K562 (cell line): ENCODE results near the gene ADAMTS2. TPM values are rescaled to one million over a fixed set of nuclear protein-coding genes. Genes with fewer than 3 reads are reported as not detected.
A peak's percentile ranks its signal among the peaks of the same experiment; 100 is the strongest.

ENCODE experiments used
- ATAC-seq: fragments of 200-7000 bp; cut with Tn5 transposase; 3 replicates; pipeline ENCODE4 v1.9.1; 2020; ENCODE audit warnings: moderate library complexity
- BruUV-seq: library from RNA; stranded (reverse); fragments of 400-500 nt; replicated peaks from 2 replicates; lab custom pipeline; 2021; lab: Mats Ljungman, UMichigan
- CTCF ChIA-PET: fragments of 300-600 bp; formaldehyde crosslinking; extraction: SDS; loops from one replicate; lab custom pipeline; 2021; ENCODE audit warnings: low intra/inter-chr PET ratio; lab: Yijun Ruan, JAX
- POLR2A ChIA-PET: fragments of 300-600, 350-650 bp; sonication (Branson Sonifier 250); formaldehyde crosslinking; extraction: SDS; loops from one replicate; lab custom pipeline; 2021; ENCODE audit warnings: antibody characterized with exemption, inconsistent platforms; lab: Yijun Ruan, JAX
- DNase-seq, 4 experiments: peaks; one replicate each; pipeline versions ENCODE4 v3.0.0 to v3.0.0-alpha.2; 2011 to 2018; ENCODE audit warnings: low spot score in 3 of 4, mixed read lengths in 3 of 4; ENCODE audit errors: extremely low read depth in 1 of 4
- FAIRE-seq: peaks from 2 replicates; lab custom pipeline; 2011; peaks lifted over from hg19 to GRCh38; lab: Jason Lieb, UNC
- H2AFZ ChIP-seq: 2 replicates; pipeline ENCODE4 v1.6.0; 2011; ENCODE audit warnings: low read depth, low read length, control low read depth, inconsistent platforms
- H3K27ac ChIP-seq: fragments of 200-600 bp; 3 replicates; pipeline ENCODE4 v1.8.0; 2011; ENCODE audit warnings: low read depth, mild to moderate bottlenecking, control low read depth, inconsistent platforms, low read length, moderate library complexity, mixed read lengths; ENCODE audit errors: extremely low read depth
- H3K27me3 ChIP-seq, 2 experiments: fragments of 300-600 bp in 1 of 2; 2 replicates in 1 of 2; 3 replicates in 1 of 2; pipeline versions ENCODE4 v1.6.0 to v1.8.0; 2011; ENCODE audit warnings: inconsistent platforms in 2 of 2, low read length in 2 of 2, mild to moderate bottlenecking in 1 of 2, mixed read lengths in 1 of 2, moderate library complexity in 1 of 2; ENCODE audit not compliant: control insufficient read depth in 2 of 2, insufficient read depth in 2 of 2
- H3K36me3 ChIP-seq: fragments of 300-600 bp; 3 replicates; pipeline ENCODE4 v1.8.0; 2011; ENCODE audit warnings: mild to moderate bottlenecking, low read length, inconsistent platforms; ENCODE audit not compliant: control insufficient read depth, insufficient read depth
- H3K4me1 ChIP-seq, 2 experiments: fragments of 200-600 bp in 1 of 2; replicated peaks in 1 of 2; 2 replicates in 1 of 2; 3 replicates in 1 of 2; pipeline versions ENCODE4 v1.5.1 to v1.8.0; 2011; ENCODE audit warnings: inconsistent platforms in 2 of 2, low read length in 2 of 2, mild to moderate bottlenecking in 1 of 2, mixed read lengths in 1 of 2, moderate library complexity in 1 of 2; ENCODE audit not compliant: control insufficient read depth in 2 of 2, insufficient read depth in 2 of 2
- H3K4me2 ChIP-seq: 2 replicates; pipeline ENCODE4 v1.6.1; 2011; ENCODE audit warnings: low read length, control low read depth, inconsistent platforms, mixed read lengths; ENCODE audit not compliant: insufficient read depth
- H3K4me3 ChIP-seq: fragments of 200-600 bp; sonication (generic), shearing (Covaris generic); 2 replicates; pipeline ENCODE4 v1.5.1; 2016; ENCODE audit warnings: control low read depth, inconsistent platforms
- H3K79me2 ChIP-seq: fragments of 200-600 bp; 3 replicates; pipeline ENCODE4 v1.8.0; 2011; ENCODE audit warnings: low read length, inconsistent platforms; ENCODE audit not compliant: control insufficient read depth, insufficient read depth
- H3K9ac ChIP-seq, 2 experiments: 2 replicates each; pipeline versions ENCODE4 v1.6.0 to v1.6.1; 2011; ENCODE audit warnings: low read depth in 2 of 2, low read length in 2 of 2, control low read depth in 1 of 2, inconsistent platforms in 1 of 2, mild to moderate bottlenecking in 1 of 2, mixed read lengths in 1 of 2; ENCODE audit not compliant: insufficient read depth in 1 of 2
- H3K9me1 ChIP-seq: one replicate; pipeline ENCODE4 v1.6.0; 2011; ENCODE audit warnings: inconsistent platforms, mild to moderate bottlenecking, low read length, moderate library complexity; ENCODE audit not compliant: control insufficient read depth, insufficient read depth
- H3K9me3 ChIP-seq: replicated peaks from 2 replicates; pipeline ENCODE4 v1.5.1; 2011; ENCODE audit warnings: low read depth, low read length, inconsistent platforms; ENCODE audit not compliant: control insufficient read depth, insufficient read depth
- H4K20me1 ChIP-seq: replicated peaks from 2 replicates; pipeline ENCODE4 v1.6.1; 2011; ENCODE audit warnings: low read length, inconsistent platforms, mixed read lengths; ENCODE audit not compliant: control insufficient read depth, insufficient read depth
- BRD4 ChIP-seq: fragments of 200-600 bp; sonication (generic); IDR thresholded peaks from 2 replicates; pipeline ENCODE4 v1.6.1; 2017; ENCODE audit warnings: inconsistent platforms
- CEBPG ChIP-seq, 3 experiments: fragments of 200-800 bp in 1 of 3; sonication (Bioruptor generic) in 1 of 3; sonication (generic) in 1 of 3; formaldehyde crosslinking in 1 of 3; IDR thresholded peaks in 2 of 3; conservative IDR thresholded peaks in 1 of 3; 2 replicates each; pipeline versions ENCODE4 v1.6.1 to v1.8.0; 2016 to 2022; ENCODE audit warnings: missing compliant biosample characterization in 2 of 3, missing genetic modification characterization in 2 of 3, mild to moderate bottlenecking in 1 of 3, missing genetic modification reagents in 1 of 3
- CTCFL ChIP-seq: IDR thresholded peaks from 2 replicates; pipeline ENCODE4 v1.6.1; 2011; ENCODE audit warnings: borderline replicate concordance, low read depth, mild to moderate bottlenecking, moderate library complexity, low read length; ENCODE audit not compliant: insufficient read depth, poor library complexity, severe bottlenecking
- E4F1 ChIP-seq: fragments of 250-450 bp; sonication (Bioruptor Pico); IDR thresholded peaks from 2 replicates; pipeline ENCODE4 v1.5.0; 2021; ENCODE audit warnings: mild to moderate bottlenecking, borderline replicate concordance
- FOXJ2 ChIP-seq: fragments of 200-800 bp; sonication (Bioruptor generic); IDR thresholded peaks from 2 replicates; pipeline ENCODE4 v1.6.1; 2016; ENCODE audit warnings: missing genetic modification characterization, missing compliant biosample characterization
- JUN ChIP-seq, 2 experiments: sonication (generic) in 1 of 2; formaldehyde crosslinking in 1 of 2; IDR thresholded peaks; 2 replicates each; pipeline versions ENCODE4 v1.6.1 to v1.8.0; 2012 to 2022; ENCODE audit warnings: borderline replicate concordance in 2 of 2, mild to moderate bottlenecking in 2 of 2, improper control_type of control experiment in 1 of 2, low read depth in 1 of 2, low read length in 1 of 2, missing genetic modification reagents in 1 of 2
- LEF1 ChIP-seq: fragments of 450-650 bp; IDR thresholded peaks from 2 replicates; pipeline ENCODE4 v1.6.1; 2016; ENCODE audit warnings: mild to moderate bottlenecking
- MTA1 ChIP-seq: fragments of 450-650 bp; IDR thresholded peaks from 2 replicates; pipeline ENCODE4 v1.6.1; 2017; ENCODE audit warnings: borderline replicate concordance
- SMARCA4 ChIP-seq: fragments of 450-650 bp; IDR thresholded peaks from 2 replicates; pipeline ENCODE4 v1.6.1; 2016
- SMARCC2 ChIP-seq: fragments of 450-650 bp; IDR thresholded peaks from 2 replicates; pipeline ENCODE4 v1.6.1; 2017; ENCODE audit warnings: antibody characterized with exemption, moderate library complexity, mild to moderate bottlenecking, low read depth
- THRA ChIP-seq: fragments of 450-650 bp; IDR thresholded peaks from 2 replicates; pipeline ENCODE4 v1.6.1; 2017; ENCODE audit warnings: mild to moderate bottlenecking, moderate library complexity
- ZNF174 ChIP-seq: fragments of 250-450 bp; sonication (Bioruptor Pico); IDR thresholded peaks from 2 replicates; pipeline ENCODE4 v1.4.0; 2020; ENCODE audit warnings: mild to moderate bottlenecking
- ZNF324 ChIP-seq: fragments of 250-450 bp; sonication (Bioruptor Pico); IDR thresholded peaks from 2 replicates; pipeline ENCODE4 v1.4.0; 2020; ENCODE audit warnings: mild to moderate bottlenecking
- WGBS: fragments of 100-300 bp; shearing (Covaris generic); methylation state at CpG from one replicate; pipeline ENCODE4 v1.1.6; 2016; ENCODE audit warnings: low coverage, mixed read lengths; ENCODE audit not compliant: insufficient coverage; ENCODE audit errors: missing lambda C conversion rate; 5-methylcytosine and 5-hydroxymethylcytosine counted together
- in situ Hi-C: fragments of 300-500 bp; cut with MboI; formaldehyde crosslinking; loops from 4 replicates; pipeline ENCODE4 v1.15.0; 2018; ENCODE audit warnings: inconsistent platforms, mixed read lengths
- intact Hi-C: fragments of 100-400 bp; cut with micrococcal nuclease; formaldehyde crosslinking; loops from 2 replicates; pipeline ENCODE4 v1.14.2; 2022
- polyA plus RNA-seq, 8 experiments: library from polyadenylated mRNA; depleted of rRNA in 4 of 8; stranded (reverse) in 5 of 8; unstranded in 3 of 8; fragments of >200 nt; fragmentation: Nextera tagmentation in 2 of 8; fragmentation: Illumina TruSeq in 1 of 8; extraction: Ambion mirVana in 2 of 8; extraction: Trizol in 1 of 8; gene quantifications; 2 replicates each; pipeline versions ENCODE4 v1.2.1 to v1.2.3, GENCODE V29; 2011 to 2014; ENCODE audit warnings: inconsistent platforms in 1 of 8, missing spikeins in 1 of 8
- total RNA-seq, 7 experiments: library from RNA; depleted of rRNA in 6 of 7; stranded (reverse); fragments of >200 nt in 6 of 7; fragmentation: Illumina TruSeq in 2 of 7; extraction: Trizol in 2 of 7; gene quantifications; 2 replicates each; pipeline versions ENCODE4 v1.2.1 to v1.2.3, GENCODE V29; 2011 to 2021; ENCODE audit warnings: low replicate concordance in 1 of 7

The ADAMTS2 gene
- total and polyA plus RNA-seq, 9 of the 15 experiments (the other 6 are each of a cell fraction or from before 2014, with no cell fraction given) = not detected

- H2AFZ ChIP-seq = no peak overlapping the region
- DNase-seq = peak in 3 of 4 experiments; percentile 67 to 81 (median 78)
- no peak for FAIRE-seq
- no peak overlapping the region for H3K27ac ChIP-seq
- intact Hi-C loops (no loop called here), in situ Hi-C loops (no loop called here)
- H3K4me3 ChIP-seq = no peak overlapping the region
- WGBS = 5% methylated on average over 20 of the region's 30 CpGs
- peaks cover 0 to 5% of the 10 kb centered on the region in 2 experiments; a peak in 1 of 5 replicates for H3K4me1 ChIP-seq
- H3K79me2 ChIP-seq = no peaks in the 10 kb centered on the region
- H3K9ac ChIP-seq = no peak overlapping the region
- no peaks in the 10 kb centered on the region for H3K36me3 ChIP-seq
- no peaks in the 10 kb centered on the region for H4K20me1 ChIP-seq
- H3K9me3 ChIP-seq = no peaks in the 10 kb centered on the region
- ChIA-PET POLR2A (interaction anchor here (0.5 kb wide), 2 partner anchors 90 to 498 kb away, joined by 3 read pairs; no protein-coding TSS in a partner anchor), CTCF (no interaction called here)
- peaks cover 18 to 69% of the 10 kb centered on the region in 2 experiments; a peak in 4 of 5 replicates for H3K27me3 ChIP-seq
- no peak overlapping the region for H3K4me2 ChIP-seq
- peak; percentile 64; the same call in 2 of the 3 replicates for ATAC-seq
- BruUV-seq = no TSS peak
- H3K9me1 ChIP-seq = no peaks in the 10 kb centered on the region
- TF ChIP-seq THRA (no peak), CEBPG (CRISPR knock-in tag; IDR thresholded peaks at IDR 0.05) (no peak), CEBPG (tag; conservative IDR thresholded peaks at IDR 0.05 in 1 of 2, IDR thresholded peaks at IDR 0.05 in 1 of 2) (no peak), ZNF324 (no peak), ZNF174 (CRISPR knock-in tag) (no peak), SMARCC2 (no peak), JUN (IDR thresholded peaks at IDR 0.05; ENCODE audit: borderline replicate concordance, low read depth, low read length) (no peak), JUN (CRISPR knock-in tag; IDR thresholded peaks at IDR 0.05; ENCODE audit: borderline replicate concordance) (no peak), BRD4 (no peak), CTCFL (no peak), MTA1 (no peak), E4F1 (no peak), SMARCA4 (no peak), LEF1 (no peak), FOXJ2 (tag) (no peak)
Measured at GRCh38 chr5:179326122-179326927, 18.9 kb downstream of the ADAMTS2 start.
